Measurements from ENCODE around the gene PRR30. TPM values are rescaled to one million over a fixed set of nuclear protein-coding genes. Genes with fewer than 3 reads are reported as not detected.

The PRR30 gene
- total RNA-seq, 1 donor: not detected

DNA sequence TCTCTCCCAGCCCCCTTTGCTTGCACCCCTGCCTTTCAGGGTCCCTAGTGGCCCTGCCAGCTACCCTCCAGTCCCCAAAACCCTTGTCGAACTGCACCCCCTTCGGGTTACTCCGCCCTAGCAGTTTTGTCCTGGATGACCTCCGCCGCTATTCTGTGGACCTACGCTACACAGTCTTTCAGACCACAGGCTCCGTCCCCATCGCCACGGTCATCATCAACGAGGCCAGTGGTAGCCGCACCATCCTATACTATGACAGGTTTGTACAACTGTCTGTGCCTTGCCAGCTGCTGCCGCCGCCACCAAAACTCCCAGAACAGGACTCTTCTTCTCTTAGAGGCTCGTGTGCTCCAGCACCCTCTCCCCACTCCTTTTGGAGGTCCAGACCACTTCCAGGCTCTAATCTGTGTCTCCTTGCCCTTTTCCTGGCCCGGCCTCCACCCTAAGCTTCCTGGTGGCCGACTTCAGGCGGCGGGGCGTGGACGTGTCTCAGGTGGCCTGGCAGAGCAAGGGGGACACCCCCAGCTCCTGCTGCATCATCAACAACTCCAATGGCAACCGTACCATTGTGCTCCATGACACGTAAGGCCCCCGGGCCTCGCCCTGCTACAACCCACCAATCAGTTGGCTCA is 44.7 kb downstream of the PRR30 start:
- Histone ChIP-seq H4K20me1 (ENCODE audit: insufficient read depth, low read length) (no peaks in the 10 kb centered on the region), H3K79me2 (ENCODE audit: insufficient read depth, low read length) (no peaks in the 10 kb centered on the region), H3K27me3 (ENCODE audit: insufficient read depth, low read length) (no peaks in the 10 kb centered on the region), H3K4me2 (ENCODE audit: insufficient read depth, low read length) (no peak overlapping the region), H3K4me1 (ENCODE audit: insufficient read depth, low read length) (peaks cover 5% of the 10 kb centered on the region), H3K36me3 (ENCODE audit: insufficient read depth, low read length) (no peaks in the 10 kb centered on the region), H3K9me3 (ENCODE audit: low read depth, low read length) (no peaks in the 10 kb centered on the region), H3K4me3 (ENCODE audit: insufficient read depth, low read length) (no peak overlapping the region), H2AFZ (ENCODE audit: low read length) (no peak overlapping the region), H3K27ac (ENCODE audit: low read depth, low read length) (no peak overlapping the region)
- TF ChIP-seq, protein P1, sequence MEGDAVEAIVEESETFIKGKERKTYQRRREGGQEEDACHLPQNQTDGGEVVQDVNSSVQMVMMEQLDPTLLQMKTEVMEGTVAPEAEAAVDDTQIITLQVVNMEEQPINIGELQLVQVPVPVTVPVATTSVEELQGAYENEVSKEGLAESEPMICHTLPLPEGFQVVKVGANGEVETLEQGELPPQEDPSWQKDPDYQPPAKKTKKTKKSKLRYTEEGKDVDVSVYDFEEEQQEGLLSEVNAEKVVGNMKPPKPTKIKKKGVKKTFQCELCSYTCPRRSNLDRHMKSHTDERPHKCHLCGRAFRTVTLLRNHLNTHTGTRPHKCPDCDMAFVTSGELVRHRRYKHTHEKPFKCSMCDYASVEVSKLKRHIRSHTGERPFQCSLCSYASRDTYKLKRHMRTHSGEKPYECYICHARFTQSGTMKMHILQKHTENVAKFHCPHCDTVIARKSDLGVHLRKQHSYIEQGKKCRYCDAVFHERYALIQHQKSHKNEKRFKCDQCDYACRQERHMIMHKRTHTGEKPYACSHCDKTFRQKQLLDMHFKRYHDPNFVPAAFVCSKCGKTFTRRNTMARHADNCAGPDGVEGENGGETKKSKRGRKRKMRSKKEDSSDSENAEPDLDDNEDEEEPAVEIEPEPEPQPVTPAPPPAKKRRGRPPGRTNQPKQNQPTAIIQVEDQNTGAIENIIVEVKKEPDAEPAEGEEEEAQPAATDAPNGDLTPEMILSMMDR (IDR thresholded peaks at IDR 0.05; ENCODE audit: extremely low read depth, low read depth, low read length): no peak
- DNase-seq (ENCODE audit: insufficient read length, low spot score, missing footprints): peak; percentile 59

DNA sequence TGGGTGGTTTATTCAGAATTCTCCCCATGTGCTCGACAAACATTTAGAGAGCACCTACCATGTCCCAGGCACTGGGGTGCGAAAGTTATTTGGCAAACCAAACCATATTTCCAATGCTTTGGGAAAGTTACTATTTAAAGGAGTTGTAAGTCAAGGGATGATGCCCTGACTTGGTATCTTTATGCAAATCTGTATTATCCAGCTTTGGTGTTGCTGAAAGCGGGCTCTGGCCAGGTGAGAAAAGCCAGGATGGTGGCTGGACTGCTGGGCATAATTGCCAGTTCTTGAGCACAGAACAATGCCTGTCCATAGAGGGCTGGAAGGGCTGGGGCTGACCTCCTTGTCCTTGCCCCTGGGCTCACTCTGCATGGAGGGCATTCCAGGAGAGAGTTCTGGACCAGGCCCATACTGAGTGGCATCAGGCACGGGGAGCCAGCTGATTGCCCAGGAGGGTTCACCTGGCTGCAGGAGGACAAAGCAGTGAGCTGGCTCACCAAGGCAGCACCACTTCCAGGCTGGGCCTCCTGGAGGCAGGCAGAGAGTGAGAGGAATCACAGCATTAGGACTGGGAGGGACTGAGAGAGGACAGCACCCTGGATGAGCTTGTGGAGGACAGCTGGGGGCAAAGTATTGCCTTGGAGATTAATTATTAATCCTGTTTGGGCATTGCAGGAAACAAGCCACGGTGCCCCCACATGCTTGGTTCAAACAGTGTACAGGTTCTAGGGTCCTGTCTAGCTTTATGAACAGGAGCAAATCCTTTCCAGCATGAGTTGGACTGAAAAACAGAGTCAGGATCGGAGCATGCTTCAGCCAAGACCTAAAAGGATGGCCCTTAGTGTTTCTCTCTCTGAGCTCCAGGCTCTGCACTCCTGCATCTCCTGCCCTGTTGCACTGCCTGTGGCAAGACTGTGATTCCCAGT is 45.5 kb downstream of the PRR30 start:
- H3K79me2 ChIP-seq (ENCODE audit: insufficient read depth, low read length): no peaks in the 10 kb centered on the region
- H3K4me3 ChIP-seq (ENCODE audit: insufficient read depth, low read length): no peak overlapping the region
- DNase-seq (ENCODE audit: insufficient read length, low spot score, missing footprints): peak; percentile 64
- no peak overlapping the region for H3K4me2 ChIP-seq (ENCODE audit: insufficient read depth, low read length)
- TF ChIP-seq, protein P1 (IDR thresholded peaks at IDR 0.05; ENCODE audit: extremely low read depth, low read depth, low read length): no peak
- no peaks in the 10 kb centered on the region for H3K9me3 ChIP-seq (ENCODE audit: low read depth, low read length)
- H3K36me3 ChIP-seq (ENCODE audit: insufficient read depth, low read length): no peaks in the 10 kb centered on the region
- H3K27me3 ChIP-seq (ENCODE audit: insufficient read depth, low read length): no peaks in the 10 kb centered on the region
- H3K27ac ChIP-seq (ENCODE audit: low read depth, low read length): no peak overlapping the region
- no peaks in the 10 kb centered on the region for H4K20me1 ChIP-seq (ENCODE audit: insufficient read depth, low read length)
- no peak overlapping the region for H2AFZ ChIP-seq (ENCODE audit: low read length)
- peaks cover 5% of the 10 kb centered on the region for H3K4me1 ChIP-seq (ENCODE audit: insufficient read depth, low read length)

DNA sequence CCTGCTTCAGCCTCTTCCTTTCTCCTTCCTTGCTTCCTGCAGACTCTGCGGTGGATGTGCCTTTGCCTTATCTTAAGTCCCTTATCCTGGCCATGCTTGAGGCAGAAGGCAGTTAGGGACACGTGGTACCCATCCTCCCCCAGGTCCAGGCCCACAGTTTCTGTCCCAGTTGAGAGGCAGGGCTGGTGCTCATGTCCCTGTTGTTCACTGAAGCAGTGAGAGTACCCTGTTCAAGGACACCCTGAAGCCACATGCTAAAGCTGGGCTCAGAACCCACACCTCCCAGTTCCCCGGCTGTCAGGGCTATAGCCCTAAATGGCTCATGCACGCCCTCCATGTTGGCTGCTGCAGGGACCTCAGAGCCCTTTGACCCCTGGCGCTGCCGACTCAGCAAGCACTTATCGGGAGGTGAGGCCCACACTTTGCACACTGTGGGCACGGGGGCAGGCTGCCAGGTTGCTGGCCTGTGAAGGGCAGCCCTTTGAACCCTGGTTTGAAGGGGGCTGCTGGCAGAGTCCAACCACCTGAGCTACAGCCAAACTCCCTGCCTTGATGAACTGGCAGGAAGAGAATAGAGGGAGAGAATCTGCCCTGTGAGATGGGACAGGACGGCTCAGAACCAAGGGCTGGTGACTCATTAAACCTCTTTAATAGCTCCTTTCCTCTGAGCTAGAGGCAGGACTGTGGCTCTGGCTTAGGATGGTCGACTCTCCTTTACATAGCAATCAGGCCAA is 46.3 kb downstream of the PRR30 start:
- Histone ChIP-seq H3K4me1 (ENCODE audit: insufficient read depth, low read length) (peaks cover 5% of the 10 kb centered on the region), H3K79me2 (ENCODE audit: insufficient read depth, low read length) (no peaks in the 10 kb centered on the region), H3K27me3 (ENCODE audit: insufficient read depth, low read length) (no peaks in the 10 kb centered on the region), H4K20me1 (ENCODE audit: insufficient read depth, low read length) (no peaks in the 10 kb centered on the region), H3K4me2 (ENCODE audit: insufficient read depth, low read length) (no peak overlapping the region), H3K36me3 (ENCODE audit: insufficient read depth, low read length) (no peaks in the 10 kb centered on the region), H3K27ac (ENCODE audit: low read depth, low read length) (no peak overlapping the region), H3K4me3 (ENCODE audit: insufficient read depth, low read length) (no peak overlapping the region), H2AFZ (ENCODE audit: low read length) (no peak overlapping the region), H3K9me3 (ENCODE audit: low read depth, low read length) (no peaks in the 10 kb centered on the region)
- DNase-seq (ENCODE audit: insufficient read length, low spot score, missing footprints): peak; percentile 93
- TF ChIP-seq, protein P1 (IDR thresholded peaks at IDR 0.05; ENCODE audit: extremely low read depth, low read depth, low read length): no peak
